ENCODE results near the gene EDIL3.

The EDIL3 gene

DNA sequence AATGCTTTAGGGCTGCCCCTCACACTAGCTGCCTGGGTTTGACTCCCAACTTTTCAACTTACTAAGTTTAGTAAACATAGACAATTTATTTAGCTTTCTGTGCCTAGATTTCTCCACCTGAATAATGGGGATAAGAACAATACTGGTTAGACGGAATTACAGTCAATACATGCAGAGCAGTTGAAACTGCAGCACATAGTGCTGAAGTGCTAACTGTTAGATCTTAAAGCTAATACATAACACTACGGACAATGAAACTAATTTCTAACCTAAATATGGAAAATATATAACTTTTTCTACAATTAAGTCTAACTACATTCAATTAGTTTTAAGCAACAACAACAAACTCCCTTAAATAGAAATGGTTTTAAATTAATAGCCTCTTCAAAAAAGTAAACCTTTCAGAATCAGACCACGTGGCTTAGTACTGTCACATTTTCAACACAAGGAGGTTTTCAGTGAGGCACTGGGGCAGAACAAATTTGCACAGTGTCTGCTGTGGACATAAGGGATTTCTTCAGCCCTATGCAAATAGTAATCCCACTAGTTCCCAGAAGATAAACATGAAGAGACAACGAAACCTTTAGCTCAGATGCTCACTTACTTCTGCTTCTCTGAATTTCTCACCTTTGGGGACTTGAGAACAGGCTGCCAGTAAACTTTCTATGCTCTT is 293.4 kb downstream of the EDIL3 start:
- Mint-ChIP-seq H3K27me3 (no peaks in the 10 kb centered on the region), H3K9me3 (peaks cover 3% of the 10 kb centered on the region), H3K4me1 (no peaks in the 10 kb centered on the region), H3K27ac (no peak overlapping the region), H3K36me3 (ENCODE audit: low read depth) (no peaks in the 10 kb centered on the region), H3K4me3 (no peak overlapping the region)
- ATAC-seq (no peak), DNase-seq (no peak)

DNA sequence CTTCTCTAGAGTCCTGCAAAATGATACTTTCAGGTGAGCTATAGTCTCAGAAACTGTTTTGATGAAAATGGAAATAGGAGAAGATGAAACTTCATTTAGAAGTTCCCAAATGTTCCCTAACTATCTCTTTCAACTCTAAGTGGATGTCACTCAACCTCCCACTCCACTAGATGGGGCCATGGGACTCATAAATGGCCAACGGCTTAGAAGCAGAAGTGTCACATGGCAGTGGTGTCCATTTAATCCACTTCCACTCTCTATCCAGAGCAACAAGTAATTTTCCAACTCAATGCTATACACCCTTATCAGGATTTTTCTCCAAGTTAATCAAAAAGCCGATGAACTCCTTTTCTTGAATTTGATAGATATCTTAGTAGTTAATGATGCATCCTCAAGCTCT is 295.7 kb downstream of the EDIL3 start:
- H3K36me3 Mint-ChIP-seq (ENCODE audit: low read depth), result no peaks in the 10 kb centered on the region
- no peak overlapping the region for H3K4me3 Mint-ChIP-seq
- H3K27me3 Mint-ChIP-seq, result no peaks in the 10 kb centered on the region
- H3K27ac Mint-ChIP-seq, result no peak overlapping the region
- peaks cover 3% of the 10 kb centered on the region for H3K9me3 Mint-ChIP-seq
- DNase-seq, result no peak
- no peak for ATAC-seq
- no peaks in the 10 kb centered on the region for H3K4me1 Mint-ChIP-seq

DNA sequence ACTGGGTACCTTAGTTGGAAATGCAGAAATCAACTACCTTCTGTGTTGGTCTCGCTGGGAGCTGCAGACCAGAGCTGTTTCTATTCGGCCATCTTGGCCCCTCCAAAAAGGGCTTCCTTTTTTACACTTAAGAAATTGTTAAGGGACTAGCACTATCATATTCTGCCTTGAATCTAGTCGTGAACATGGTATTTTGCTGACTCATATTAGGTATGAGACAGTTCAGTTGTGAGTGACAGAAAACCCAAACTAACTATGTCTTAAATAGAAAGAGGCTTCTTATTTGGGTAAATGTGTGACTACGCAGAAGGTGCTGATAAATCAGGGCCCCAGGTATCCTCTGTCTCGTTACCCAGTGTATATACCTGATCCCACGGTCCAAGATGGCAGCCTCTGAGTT is 298.2 kb downstream of the EDIL3 start:
- no peak for DNase-seq
- no peaks in the 10 kb centered on the region for H3K9me3 Mint-ChIP-seq
- no peaks in the 10 kb centered on the region for H3K4me1 Mint-ChIP-seq
- H3K27ac Mint-ChIP-seq, result no peak overlapping the region
- no peaks in the 10 kb centered on the region for H3K27me3 Mint-ChIP-seq
- no peak overlapping the region for H3K4me3 Mint-ChIP-seq
- ATAC-seq, result no peak
- H3K36me3 Mint-ChIP-seq (ENCODE audit: low read depth), result no peaks in the 10 kb centered on the region

DNA sequence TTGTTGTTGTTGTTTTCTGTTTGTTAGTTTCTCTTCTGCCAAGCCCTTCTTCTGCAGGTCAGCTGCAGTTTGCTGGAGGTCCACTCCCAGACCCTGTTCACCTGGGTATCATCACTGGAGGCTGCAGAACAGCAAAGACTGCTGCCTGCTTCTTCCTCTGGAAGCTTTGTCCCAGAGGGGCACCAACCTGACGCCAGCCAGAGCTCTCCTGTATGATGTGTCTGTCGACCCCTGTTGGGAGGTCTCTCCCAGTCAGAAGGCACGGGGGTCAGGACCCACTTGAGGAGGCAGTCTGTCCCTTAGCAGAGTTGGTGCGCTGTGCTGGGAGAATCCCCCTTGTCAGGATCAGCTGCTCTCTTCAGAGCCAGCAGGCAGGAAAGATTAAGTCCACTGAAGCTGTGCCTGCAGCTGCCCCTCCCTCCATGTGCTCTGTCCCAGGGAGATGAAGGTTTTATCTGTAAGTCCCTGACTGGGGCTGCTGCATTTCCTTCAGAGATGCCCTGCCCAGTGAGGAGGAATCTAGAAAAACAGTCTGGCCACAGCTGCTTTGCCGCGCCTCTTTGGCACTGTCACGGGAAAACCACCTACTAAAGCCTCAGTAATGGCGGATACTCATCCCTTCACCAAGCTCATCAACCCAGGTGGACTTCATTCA is 299.2 kb downstream of the EDIL3 start:
- Mint-ChIP-seq H3K27me3 (no peaks in the 10 kb centered on the region), H3K36me3 (ENCODE audit: low read depth) (no peaks in the 10 kb centered on the region), H3K27ac (no peak overlapping the region), H3K4me1 (no peaks in the 10 kb centered on the region), H3K4me3 (no peak overlapping the region), H3K9me3 (no peaks in the 10 kb centered on the region)
- no peak for ATAC-seq
- no peak for DNase-seq

DNA sequence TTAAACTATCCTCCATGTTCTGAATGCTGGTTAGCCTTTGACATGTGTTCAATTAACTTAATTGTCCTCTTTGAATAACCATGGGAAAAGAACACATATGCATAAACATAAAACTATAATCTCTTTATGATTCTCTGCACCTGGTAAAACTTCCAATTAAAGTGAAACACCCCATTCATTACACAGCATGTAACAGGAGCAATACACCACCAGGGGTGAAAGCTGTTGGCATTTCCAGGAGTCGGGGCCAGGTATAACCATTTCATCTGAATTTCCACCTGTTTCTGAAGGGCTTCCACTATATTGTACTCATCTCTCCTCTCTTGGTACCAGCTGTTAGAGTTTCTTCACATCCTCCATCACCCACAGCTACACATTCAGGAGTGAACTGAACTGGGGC is 303.8 kb downstream of the EDIL3 start:
- Mint-ChIP-seq H3K36me3 (ENCODE audit: low read depth) (no peaks in the 10 kb centered on the region), H3K4me1 (no peaks in the 10 kb centered on the region), H3K9me3 (peaks cover 3% of the 10 kb centered on the region), H3K27ac (no peak overlapping the region), H3K27me3 (no peaks in the 10 kb centered on the region), H3K4me3 (no peak overlapping the region)
- no peak for ATAC-seq
- no peak for DNase-seq

DNA sequence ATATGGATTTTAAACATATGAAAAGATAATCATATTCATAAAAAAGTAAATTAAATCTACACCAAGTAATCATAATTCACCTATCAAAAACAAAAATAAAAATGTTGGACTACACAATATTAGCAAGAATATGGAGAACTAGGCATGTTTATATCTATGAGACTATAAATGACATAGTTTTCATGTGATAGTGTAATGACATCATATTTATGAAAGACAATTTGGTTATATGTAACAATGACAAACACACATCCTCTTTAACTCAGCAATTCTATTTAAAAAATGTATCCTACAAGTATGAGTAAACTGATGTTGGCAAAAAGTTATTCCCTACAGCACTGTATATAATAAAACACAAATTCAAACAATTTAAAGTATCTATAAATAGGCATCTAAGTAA is 312.3 kb downstream of the EDIL3 start:
- Mint-ChIP-seq H3K9me3 (no peaks in the 10 kb centered on the region), H3K27ac (no peak overlapping the region), H3K4me3 (no peak overlapping the region), H3K27me3 (no peaks in the 10 kb centered on the region), H3K4me1 (no peaks in the 10 kb centered on the region), H3K36me3 (ENCODE audit: low read depth) (no peaks in the 10 kb centered on the region)
- no peak for DNase-seq
- ATAC-seq, result no peak

DNA sequence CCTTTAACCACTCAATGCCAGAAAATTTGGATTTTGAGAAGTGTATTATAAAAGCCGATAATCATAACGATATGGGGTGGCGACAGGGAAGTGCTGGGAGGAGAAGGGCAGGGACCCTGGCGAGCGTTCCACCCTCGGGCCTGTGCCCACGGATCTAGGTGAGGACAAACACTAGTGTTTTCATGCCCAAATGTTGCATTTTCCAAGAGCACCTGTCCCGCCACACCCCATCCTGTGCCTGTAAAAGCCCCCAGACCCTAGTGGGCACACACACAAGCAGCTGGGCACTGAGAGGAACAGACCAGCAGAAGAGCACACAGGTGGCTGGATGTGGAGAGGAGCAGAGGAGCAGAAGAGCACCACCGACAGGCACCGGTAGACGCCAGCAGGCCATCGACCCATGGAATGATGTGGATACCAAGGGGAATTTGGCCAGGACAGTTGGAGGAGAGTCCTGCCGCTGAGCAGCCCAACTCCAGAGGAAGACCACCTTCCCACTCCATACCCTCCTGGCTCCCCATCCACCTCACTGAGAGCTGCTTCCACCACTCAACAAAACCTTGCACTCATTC is 315.0 kb downstream of the EDIL3 start:
- Mint-ChIP-seq H3K4me1 (no peaks in the 10 kb centered on the region), H3K36me3 (ENCODE audit: low read depth) (no peaks in the 10 kb centered on the region), H3K27me3 (no peaks in the 10 kb centered on the region), H3K9me3 (no peaks in the 10 kb centered on the region), H3K4me3 (no peak overlapping the region), H3K27ac (no peak overlapping the region)
- DNase-seq (no peak), ATAC-seq (no peak)

DNA sequence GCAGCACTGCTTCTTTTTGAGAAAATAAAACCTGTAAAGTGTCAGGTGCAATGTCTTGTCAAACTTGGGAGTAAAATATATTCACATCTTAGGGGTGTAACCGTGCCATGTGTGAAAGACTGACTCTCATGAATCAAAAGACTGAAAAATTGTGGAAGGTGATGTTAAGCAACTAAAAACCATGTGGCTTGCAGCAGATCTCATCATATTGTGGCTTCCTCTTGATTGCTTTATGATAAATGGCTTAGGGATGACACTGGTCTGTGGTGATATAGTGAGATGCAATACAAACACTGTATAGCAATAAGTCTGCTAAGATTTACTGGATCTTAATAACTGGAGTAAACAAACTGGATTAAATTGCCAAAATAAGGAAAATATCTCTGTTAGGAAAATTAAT is 321.6 kb downstream of the EDIL3 start:
- H3K4me1 Mint-ChIP-seq, result no peaks in the 10 kb centered on the region
- no peak overlapping the region for H3K27ac Mint-ChIP-seq
- ATAC-seq, result no peak
- H3K4me3 Mint-ChIP-seq, result no peak overlapping the region
- no peaks in the 10 kb centered on the region for H3K36me3 Mint-ChIP-seq (ENCODE audit: low read depth)
- no peak for DNase-seq
- H3K9me3 Mint-ChIP-seq, result no peaks in the 10 kb centered on the region
- H3K27me3 Mint-ChIP-seq, result no peaks in the 10 kb centered on the region

DNA sequence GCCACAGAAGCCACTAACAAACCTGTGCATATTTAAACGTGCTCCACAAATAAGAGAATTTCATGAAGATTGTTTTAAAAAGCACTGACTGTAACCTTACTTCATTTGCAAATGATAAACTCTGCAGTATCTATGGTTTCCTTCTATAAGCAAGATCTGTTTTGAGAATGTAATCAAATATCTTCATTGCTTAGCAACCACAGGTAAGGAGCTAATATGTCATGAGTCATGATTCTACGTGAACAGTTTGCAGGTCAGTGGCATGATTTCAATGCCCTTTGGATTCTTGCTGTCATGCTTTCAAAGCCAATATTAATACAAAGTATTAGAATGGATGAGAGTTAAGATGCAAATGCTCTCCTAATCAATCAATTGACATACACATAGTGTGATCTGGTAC is 325.0 kb downstream of the EDIL3 start:
- H3K27ac Mint-ChIP-seq, result no peak overlapping the region
- H3K4me3 Mint-ChIP-seq, result no peak overlapping the region
- no peak for DNase-seq
- no peaks in the 10 kb centered on the region for H3K27me3 Mint-ChIP-seq
- H3K9me3 Mint-ChIP-seq, result no peaks in the 10 kb centered on the region
- no peaks in the 10 kb centered on the region for H3K4me1 Mint-ChIP-seq
- no peak for ATAC-seq
- H3K36me3 Mint-ChIP-seq (ENCODE audit: low read depth), result no peaks in the 10 kb centered on the region

DNA sequence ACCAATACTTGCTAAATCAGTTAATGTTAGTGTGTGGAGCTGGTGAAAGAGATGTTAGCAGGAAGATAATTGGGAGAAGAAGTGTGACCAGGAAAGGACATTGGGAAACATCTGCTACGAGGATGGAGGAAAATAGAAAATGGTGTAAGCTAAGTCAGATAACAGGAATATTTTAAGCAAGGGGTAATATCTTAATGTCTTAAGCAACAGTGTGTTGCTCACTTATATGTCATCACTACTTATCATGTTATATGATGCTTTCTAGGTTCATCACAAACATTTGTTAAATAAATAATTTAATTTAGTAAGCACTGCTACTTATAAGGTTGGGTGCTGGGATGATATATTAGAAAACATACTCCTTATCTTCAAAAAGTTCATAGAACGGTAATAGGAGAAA is 326.1 kb downstream of the EDIL3 start:
- no peak for ATAC-seq
- Mint-ChIP-seq H3K27me3 (no peaks in the 10 kb centered on the region), H3K27ac (no peak overlapping the region), H3K9me3 (no peaks in the 10 kb centered on the region), H3K36me3 (ENCODE audit: low read depth) (no peaks in the 10 kb centered on the region), H3K4me1 (no peaks in the 10 kb centered on the region), H3K4me3 (no peak overlapping the region)
- no peak for DNase-seq

DNA sequence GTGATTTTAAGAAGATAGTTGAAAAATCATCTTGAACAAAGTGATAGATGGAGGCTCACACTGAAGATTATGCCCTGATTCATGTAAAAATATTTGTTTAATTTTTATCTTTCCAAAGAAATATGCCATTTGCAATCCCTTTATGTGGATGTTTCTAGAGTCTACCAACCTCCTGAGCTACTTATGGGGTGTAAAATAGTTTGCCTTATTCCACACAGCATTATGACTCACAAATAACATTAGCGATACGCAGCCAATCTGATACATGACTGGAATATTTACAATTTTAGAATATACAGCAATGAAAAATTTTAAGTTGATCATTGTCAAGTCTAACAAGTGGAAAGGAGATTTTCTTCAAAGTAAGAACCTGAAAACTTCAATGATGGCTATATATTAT is 327.5 kb downstream of the EDIL3 start:
- no peaks in the 10 kb centered on the region for H3K4me1 Mint-ChIP-seq
- no peaks in the 10 kb centered on the region for H3K27me3 Mint-ChIP-seq
- no peaks in the 10 kb centered on the region for H3K9me3 Mint-ChIP-seq

DNA sequence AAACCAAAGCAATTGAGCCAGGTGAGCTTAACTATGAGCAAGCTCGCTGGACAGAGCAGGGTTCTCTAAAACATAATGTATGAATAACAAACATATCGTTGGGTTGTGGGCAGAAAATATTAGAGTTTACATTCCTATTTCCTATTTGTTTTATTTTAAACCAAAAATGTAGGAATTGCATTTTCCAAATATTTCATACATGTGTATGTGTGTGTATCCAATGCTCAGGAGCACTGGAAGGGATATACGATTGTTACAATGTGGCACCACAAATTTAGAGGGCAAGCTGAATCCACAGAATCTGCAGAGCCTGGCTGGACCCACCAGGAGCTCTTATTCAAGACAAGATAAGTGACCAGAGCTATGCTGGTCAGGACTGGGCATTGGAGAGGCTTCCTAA is 338.7 kb downstream of the EDIL3 start:
- H3K27ac Mint-ChIP-seq, result no peak overlapping the region
- ATAC-seq (no peak), DNase-seq (no peak)
- H3K4me3 Mint-ChIP-seq, result no peak overlapping the region
- H3K27me3 Mint-ChIP-seq, result no peaks in the 10 kb centered on the region
- H3K4me1 Mint-ChIP-seq, result no peaks in the 10 kb centered on the region
- H3K9me3 Mint-ChIP-seq, result no peaks in the 10 kb centered on the region
- no peaks in the 10 kb centered on the region for H3K36me3 Mint-ChIP-seq (ENCODE audit: low read depth)

More for the DNA sequence above, 327.5 kb downstream of the EDIL3 start:
- ATAC-seq, result no peak
- no peak for DNase-seq
- no peaks in the 10 kb centered on the region for H3K36me3 Mint-ChIP-seq (ENCODE audit: low read depth)
- no peak overlapping the region for H3K27ac Mint-ChIP-seq
- no peak overlapping the region for H3K4me3 Mint-ChIP-seq

DNA sequence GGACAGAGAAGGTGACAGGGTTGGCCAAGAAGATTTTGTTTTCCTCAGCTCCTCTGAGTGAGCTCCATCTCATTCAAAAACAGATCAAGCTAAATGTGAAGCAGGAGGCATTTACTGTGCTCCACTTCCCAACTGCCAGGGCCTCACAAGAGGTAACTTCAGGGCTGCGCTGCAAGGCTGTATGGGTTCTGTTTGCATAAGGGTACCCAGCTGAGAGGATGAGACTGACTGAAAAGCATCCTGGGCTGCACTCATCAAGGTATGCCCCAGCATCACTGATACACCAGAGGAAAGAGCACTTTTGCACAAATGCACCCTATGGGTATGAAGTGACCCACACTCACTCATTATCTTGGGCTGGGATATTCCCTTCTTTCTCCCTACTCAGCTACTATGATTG is 347.8 kb downstream of the EDIL3 start:
- DNase-seq, result no peak
- no peaks in the 10 kb centered on the region for H3K27me3 Mint-ChIP-seq
- no peaks in the 10 kb centered on the region for H3K4me1 Mint-ChIP-seq
- no peaks in the 10 kb centered on the region for H3K36me3 Mint-ChIP-seq (ENCODE audit: low read depth)
- no peak overlapping the region for H3K27ac Mint-ChIP-seq
- H3K4me3 Mint-ChIP-seq, result no peak overlapping the region
- no peaks in the 10 kb centered on the region for H3K9me3 Mint-ChIP-seq
- no peak for ATAC-seq

DNA sequence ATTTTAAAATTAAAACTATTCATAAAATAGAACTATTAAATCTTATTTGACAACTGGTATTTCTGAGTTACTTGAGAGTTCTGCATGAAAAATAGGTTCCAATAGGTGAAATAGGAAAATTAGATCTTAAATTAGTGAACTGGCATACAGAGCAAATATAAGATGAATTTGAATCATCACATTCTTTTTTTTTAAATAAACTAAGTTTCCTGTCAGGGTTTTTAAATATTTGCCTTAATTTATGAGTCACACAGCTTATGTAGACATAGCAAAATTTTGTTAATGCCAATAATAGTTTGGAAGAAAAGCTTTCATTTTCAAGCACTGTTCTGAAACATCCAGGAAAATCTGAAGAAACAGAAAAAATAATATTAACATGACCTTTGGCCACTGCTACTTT is 352.4 kb downstream of the EDIL3 start:
- H3K36me3 Mint-ChIP-seq (ENCODE audit: low read depth), result no peaks in the 10 kb centered on the region
- no peak for DNase-seq
- H3K9me3 Mint-ChIP-seq, result peaks cover 4% of the 10 kb centered on the region
- no peak overlapping the region for H3K4me3 Mint-ChIP-seq
- ATAC-seq, result no peak
- no peak overlapping the region for H3K27ac Mint-ChIP-seq
- H3K27me3 Mint-ChIP-seq, result no peaks in the 10 kb centered on the region
- H3K4me1 Mint-ChIP-seq, result no peaks in the 10 kb centered on the region

DNA sequence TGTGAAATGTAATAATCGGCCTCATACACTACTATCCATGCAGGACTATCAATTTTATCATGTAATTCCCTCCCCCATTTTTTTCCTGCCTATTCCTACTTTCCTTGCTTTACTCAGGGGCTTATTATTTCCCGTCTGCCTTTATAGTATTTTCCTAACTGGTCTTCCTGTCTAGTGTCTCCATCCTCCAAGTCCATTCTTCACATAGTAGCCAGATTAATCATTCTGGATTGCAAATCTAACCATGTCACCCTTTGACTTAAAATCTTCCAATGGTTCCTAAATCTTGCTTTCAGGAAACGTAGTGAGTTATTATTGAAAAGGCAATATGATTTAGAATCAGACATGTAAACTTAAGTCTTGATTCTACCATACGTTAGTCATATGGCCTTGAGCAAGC is 356.6 kb downstream of the EDIL3 start:
- Mint-ChIP-seq H3K4me3 (no peak overlapping the region), H3K27me3 (no peaks in the 10 kb centered on the region), H3K9me3 (peaks cover 4% of the 10 kb centered on the region), H3K4me1 (no peaks in the 10 kb centered on the region), H3K36me3 (ENCODE audit: low read depth) (no peaks in the 10 kb centered on the region), H3K27ac (no peak overlapping the region)
- DNase-seq (no peak), ATAC-seq (no peak)

Measured in activated naive CD8-positive, alpha-beta T cell treated with anti-CD3 and anti-CD28 coated beads, Interleukin-2, amount 50 U/mL, for 24 hours (primary cell).